GM20000 (cell line): ENCODE data around the gene C2.
"Not testable (repeated sequence)": the region's sequence is repeated elsewhere in the genome, so short reads cannot be mapped to it uniquely, and the experiment has no call there.

Experiments
- DNase-seq: peaks from one replicate; pipeline ENCODE4 v3.0.0; 2012; ENCODE audit warnings: low spot score
- TF ChIP-seq, protein P1 (sequence below): IDR thresholded peaks from 2 replicates; pipeline ENCODE4 v1.5.1; 2012; ENCODE audit warnings: mild to moderate bottlenecking, control low read depth; ENCODE audit errors: extremely low read depth, missing control alignments

C2 gene

GRCh38 chr6:31978831-31979230 lies 51.3 kb downstream of the C2 start:
- TF ChIP-seq, protein P1, sequence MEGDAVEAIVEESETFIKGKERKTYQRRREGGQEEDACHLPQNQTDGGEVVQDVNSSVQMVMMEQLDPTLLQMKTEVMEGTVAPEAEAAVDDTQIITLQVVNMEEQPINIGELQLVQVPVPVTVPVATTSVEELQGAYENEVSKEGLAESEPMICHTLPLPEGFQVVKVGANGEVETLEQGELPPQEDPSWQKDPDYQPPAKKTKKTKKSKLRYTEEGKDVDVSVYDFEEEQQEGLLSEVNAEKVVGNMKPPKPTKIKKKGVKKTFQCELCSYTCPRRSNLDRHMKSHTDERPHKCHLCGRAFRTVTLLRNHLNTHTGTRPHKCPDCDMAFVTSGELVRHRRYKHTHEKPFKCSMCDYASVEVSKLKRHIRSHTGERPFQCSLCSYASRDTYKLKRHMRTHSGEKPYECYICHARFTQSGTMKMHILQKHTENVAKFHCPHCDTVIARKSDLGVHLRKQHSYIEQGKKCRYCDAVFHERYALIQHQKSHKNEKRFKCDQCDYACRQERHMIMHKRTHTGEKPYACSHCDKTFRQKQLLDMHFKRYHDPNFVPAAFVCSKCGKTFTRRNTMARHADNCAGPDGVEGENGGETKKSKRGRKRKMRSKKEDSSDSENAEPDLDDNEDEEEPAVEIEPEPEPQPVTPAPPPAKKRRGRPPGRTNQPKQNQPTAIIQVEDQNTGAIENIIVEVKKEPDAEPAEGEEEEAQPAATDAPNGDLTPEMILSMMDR = no peak
- DNase-seq = no peak

- DNase-seq = no peak
- TF ChIP-seq, protein P1 = no peak
These were observed 51.9 kb downstream of the C2 start for GRCh38 chr6:31979238-31979898.

GRCh38 chr6:31980195-31980876 lies 52.8 kb downstream of the C2 start:
- not testable (repeated sequence) for DNase-seq

GRCh38 chr6:31980998-31981397 lies 53.5 kb downstream of the C2 start:
- DNase-seq = not testable (repeated sequence)

DNA sequence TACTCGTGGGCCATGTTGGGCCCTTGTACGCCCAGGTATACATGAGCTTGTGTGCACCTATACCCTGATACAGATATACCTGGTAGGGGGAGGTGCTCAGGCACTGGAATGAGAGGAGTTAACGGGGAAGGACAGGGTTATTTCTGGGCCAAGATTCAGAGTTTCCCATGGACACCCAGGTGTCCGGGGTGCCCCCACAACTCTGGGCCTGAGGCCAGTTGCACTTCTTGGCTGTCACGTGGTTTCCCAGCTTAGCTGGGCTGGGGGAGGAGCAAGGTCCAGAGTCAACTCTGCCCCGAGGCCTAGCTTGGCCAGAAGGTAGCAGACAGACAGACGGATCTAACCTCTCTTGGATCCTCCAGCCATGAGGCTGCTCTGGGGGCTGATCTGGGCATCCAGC lies 54.2 kb downstream of the C2 start, which contains the start of gene C4A:
TSS of gene C4A (plus strand) at position 314 of the 400 bp plus-strand sequence. CDS start at position 365, 51 bp downstream.
- DNase-seq = not testable (repeated sequence)

- not testable (repeated sequence) for DNase-seq
These were observed 61.8 kb downstream of the C2 start for GRCh38 chr6:31989363-31989762.

- not testable (repeated sequence) for DNase-seq
These were observed 66.9 kb downstream of the C2 start for GRCh38 chr6:31994421-31994820.
